ENCODE data around the gene USP27X. TPM values are rescaled to one million over a fixed set of nuclear protein-coding genes. Genes with fewer than 3 reads are reported as not detected.

Gene USP27X
- total and polyA plus RNA-seq, 2 donors = 2.5 to 2.9 TPM

DNA sequence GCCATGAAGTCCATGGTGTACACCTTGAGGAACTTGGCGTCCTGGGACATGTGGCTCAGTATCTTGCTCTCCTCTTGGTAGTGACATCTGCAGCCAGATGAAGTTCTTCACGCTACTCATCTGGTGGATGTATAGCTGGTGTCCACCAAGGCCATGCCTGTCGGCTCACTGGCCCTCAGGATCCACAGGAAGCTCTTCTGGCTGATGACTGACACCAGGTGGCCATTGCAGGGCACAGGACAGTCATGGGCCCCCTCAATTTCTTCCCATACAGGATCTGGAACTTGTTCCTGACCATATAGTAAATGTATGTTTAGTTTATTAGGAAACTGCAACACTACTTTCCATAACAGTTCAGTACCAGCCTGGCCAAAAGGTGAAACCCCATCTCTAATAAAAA, 32.8 kb downstream of the USP27X start:
- WGBS = 95% methylated on average over 3 of the region's 3 CpGs
- no peak overlapping the region for H3K4me3 ChIP-seq (ENCODE audit: low read length in 2 of 2)
- no peaks in the 10 kb centered on the region for H3K36me3 ChIP-seq (ENCODE audit: control insufficient read depth in 2 of 2, insufficient read depth in 2 of 2, low read length in 1 of 2)
- no peaks in the 10 kb centered on the region for H3K4me1 ChIP-seq (ENCODE audit: control insufficient read depth in 2 of 2, insufficient read depth in 2 of 2, low read length in 2 of 2)
- no peak overlapping the region for H3K27ac ChIP-seq (ENCODE audit: low read depth in 1 of 2, low read length in 1 of 2)
- no peak for DNase-seq (ENCODE audit: low read depth in 6 of 9, low spot score in 9 of 9)
- no peaks in the 10 kb centered on the region for H3K27me3 ChIP-seq (ENCODE audit: control insufficient read depth in 2 of 2, insufficient read depth in 1 of 2, low read length in 1 of 2)
- no peaks in the 10 kb centered on the region for H3K9me3 ChIP-seq (ENCODE audit: control insufficient read depth in 2 of 2, insufficient read depth in 1 of 2, low read length in 1 of 2)

DNA sequence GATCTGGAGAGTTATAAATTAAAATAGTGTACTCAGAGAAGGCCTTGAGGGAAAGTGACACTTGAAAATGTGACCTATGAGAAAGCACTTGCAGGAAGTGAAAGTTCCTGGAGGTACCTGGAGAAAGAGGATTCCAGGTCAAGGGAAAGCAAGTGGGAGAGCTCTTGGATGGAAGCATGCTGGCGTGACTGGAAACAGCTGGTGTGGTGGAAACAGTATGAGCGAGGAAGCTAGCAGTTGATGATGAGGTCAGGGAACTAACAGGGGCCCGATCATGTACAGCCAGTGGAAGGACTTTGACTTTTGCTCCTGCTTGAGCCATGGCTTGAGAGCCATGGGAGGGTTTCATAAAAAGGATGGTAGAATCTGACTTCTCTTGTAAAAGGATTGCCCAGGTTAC, 33.6 kb downstream of the USP27X start:
- Histone ChIP-seq H3K4me1 (ENCODE audit: control insufficient read depth in 2 of 2, insufficient read depth in 2 of 2, low read length in 2 of 2) (no peaks in the 10 kb centered on the region), H3K27me3 (ENCODE audit: control insufficient read depth in 2 of 2, insufficient read depth in 1 of 2, low read length in 1 of 2) (no peaks in the 10 kb centered on the region), H3K9me3 (ENCODE audit: control insufficient read depth in 2 of 2, insufficient read depth in 1 of 2, low read length in 1 of 2) (no peaks in the 10 kb centered on the region), H3K36me3 (ENCODE audit: control insufficient read depth in 2 of 2, insufficient read depth in 2 of 2, low read length in 1 of 2) (no peaks in the 10 kb centered on the region), H3K4me3 (ENCODE audit: low read length in 2 of 2) (no peak overlapping the region), H3K27ac (ENCODE audit: low read depth in 1 of 2, low read length in 1 of 2) (no peak overlapping the region)
- DNase-seq (ENCODE audit: low read depth in 6 of 9, low spot score in 9 of 9) = no peak
- WGBS = 93% methylated on average over 3 of the region's 3 CpGs

DNA sequence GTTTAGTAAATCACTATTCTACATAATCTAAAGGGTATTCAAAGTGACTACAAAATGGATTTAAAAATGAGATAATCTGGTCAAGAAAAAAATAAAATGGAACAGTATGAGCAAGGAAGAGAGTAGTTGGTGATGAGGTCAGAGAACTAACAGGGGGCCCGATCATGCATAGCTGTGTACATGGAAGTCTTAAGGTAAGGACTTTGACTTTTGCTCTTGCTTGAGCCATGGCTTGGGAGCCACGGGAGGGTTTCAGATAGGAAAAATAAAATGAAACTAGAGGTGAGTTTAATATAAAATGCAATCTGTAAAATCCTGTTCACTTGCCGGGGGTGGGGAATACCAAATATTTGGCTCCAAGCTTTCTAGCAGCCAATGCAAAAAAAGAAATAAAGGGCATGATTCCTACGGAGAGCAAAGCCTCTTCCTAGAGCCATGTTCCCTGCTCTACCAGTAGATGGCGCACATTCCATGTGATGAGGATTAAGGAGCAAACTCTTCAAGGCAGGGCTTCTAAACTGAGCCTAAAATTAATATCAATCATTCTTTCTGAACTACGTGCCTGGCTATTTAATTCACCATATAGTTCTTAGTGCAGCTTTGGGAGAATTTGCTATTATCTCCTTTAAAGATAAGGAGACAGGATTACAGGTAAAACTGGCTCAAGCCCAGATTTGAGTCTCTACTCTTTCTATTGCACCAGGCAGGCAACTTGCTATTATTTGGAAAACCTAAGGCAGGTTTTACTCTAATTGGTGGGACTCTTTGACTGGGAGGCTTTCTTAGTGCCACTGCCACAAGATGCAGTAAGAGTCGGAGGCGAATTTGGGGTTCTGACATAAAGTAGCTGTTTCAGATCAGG, 36.3 kb downstream of the USP27X start:
- 45% methylated on average over 8 of the region's 8 CpGs for WGBS
- DNase-seq (ENCODE audit: low read depth in 6 of 9, low spot score in 9 of 9) = peak in 6 of 9 donors; percentile 19 to 66 (median 40)
- Histone ChIP-seq H3K4me3 (ENCODE audit: low read length in 2 of 2) (no peak overlapping the region), H3K9me3 (ENCODE audit: control insufficient read depth in 2 of 2, insufficient read depth in 1 of 2, low read length in 1 of 2) (no peaks in the 10 kb centered on the region), H3K27me3 (ENCODE audit: control insufficient read depth in 2 of 2, insufficient read depth in 1 of 2, low read length in 1 of 2) (no peaks in the 10 kb centered on the region), H3K27ac (ENCODE audit: low read depth in 1 of 2, low read length in 1 of 2) (no peak overlapping the region), H3K36me3 (ENCODE audit: control insufficient read depth in 2 of 2, insufficient read depth in 2 of 2, low read length in 1 of 2) (no peaks in the 10 kb centered on the region), H3K4me1 (ENCODE audit: control insufficient read depth in 2 of 2, insufficient read depth in 2 of 2, low read length in 2 of 2) (no peaks in the 10 kb centered on the region)

DNA sequence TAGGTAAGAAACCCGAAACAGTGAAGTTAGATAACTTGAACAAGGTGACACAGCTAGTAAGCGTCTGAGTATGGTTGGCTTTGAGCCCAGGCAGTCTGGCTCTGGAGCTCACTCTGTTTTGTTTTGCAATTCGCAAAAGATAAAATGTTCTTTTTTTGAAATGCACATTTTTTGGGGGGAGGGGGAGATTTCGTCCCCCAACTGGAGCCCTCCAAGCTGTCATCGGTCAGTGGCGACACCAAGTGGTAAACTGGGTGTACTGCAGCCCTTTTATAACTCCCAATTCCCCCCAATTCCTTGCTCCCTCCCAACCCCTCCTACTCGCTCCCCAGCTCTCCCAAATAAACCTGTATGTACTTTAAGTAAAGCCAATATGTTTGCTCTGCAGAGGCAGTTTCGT, 40.3 kb downstream of the USP27X start:
- no peak overlapping the region for H3K27ac ChIP-seq (ENCODE audit: low read depth in 1 of 2, low read length in 1 of 2)
- peak in 3 of 9 donors; percentile 4 to 45 (median 27) for DNase-seq (ENCODE audit: low read depth in 6 of 9, low spot score in 9 of 9)
- no peaks in the 10 kb centered on the region for H3K9me3 ChIP-seq (ENCODE audit: control insufficient read depth in 2 of 2, insufficient read depth in 1 of 2, low read length in 1 of 2)
- peaks cover 0 to 7% of the 10 kb centered on the region in 2 donors for H3K27me3 ChIP-seq (ENCODE audit: control insufficient read depth in 2 of 2, insufficient read depth in 1 of 2, low read length in 1 of 2)
- H3K4me1 ChIP-seq (ENCODE audit: control insufficient read depth in 2 of 2, insufficient read depth in 2 of 2, low read length in 2 of 2) = no peaks in the 10 kb centered on the region
- 35% methylated on average over 8 of the region's 8 CpGs for WGBS
- no peaks in the 10 kb centered on the region for H3K36me3 ChIP-seq (ENCODE audit: control insufficient read depth in 2 of 2, insufficient read depth in 2 of 2, low read length in 1 of 2)
- H3K4me3 ChIP-seq (ENCODE audit: low read length in 2 of 2) = no peak overlapping the region

DNA sequence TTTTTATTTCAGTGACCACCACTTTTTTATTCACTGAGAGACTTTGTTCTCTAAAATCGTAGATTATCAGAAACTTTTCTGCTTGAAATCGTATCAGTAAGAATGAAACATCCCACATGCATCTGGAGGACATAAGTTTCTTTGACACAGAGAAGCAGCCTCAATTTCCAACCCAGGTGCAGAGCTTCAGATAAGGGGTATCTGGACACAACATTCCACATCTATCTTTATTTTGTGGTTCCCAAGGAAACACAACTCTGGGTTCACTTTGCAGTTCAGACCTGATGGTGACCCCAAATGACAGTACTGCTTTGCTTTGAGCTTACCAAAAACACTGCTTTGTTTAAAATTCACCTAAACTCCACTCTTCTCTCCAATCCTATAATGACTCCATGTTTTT, 41.8 kb downstream of the USP27X start:
- DNase-seq (ENCODE audit: low read depth in 6 of 9, low spot score in 9 of 9) = no peak
- no peaks in the 10 kb centered on the region for H3K9me3 ChIP-seq (ENCODE audit: control insufficient read depth in 2 of 2, insufficient read depth in 1 of 2, low read length in 1 of 2)
- H3K4me1 ChIP-seq (ENCODE audit: control insufficient read depth in 2 of 2, insufficient read depth in 2 of 2, low read length in 2 of 2) = no peaks in the 10 kb centered on the region
- H3K36me3 ChIP-seq (ENCODE audit: control insufficient read depth in 2 of 2, insufficient read depth in 2 of 2, low read length in 1 of 2) = no peaks in the 10 kb centered on the region
- no peak overlapping the region for H3K4me3 ChIP-seq (ENCODE audit: low read length in 2 of 2)
- H3K27me3 ChIP-seq (ENCODE audit: control insufficient read depth in 2 of 2, insufficient read depth in 1 of 2, low read length in 1 of 2) = peaks cover 0 to 7% of the 10 kb centered on the region in 2 donors
- H3K27ac ChIP-seq (ENCODE audit: low read depth in 1 of 2, low read length in 1 of 2) = no peak overlapping the region
- WGBS = 98% methylated on average over 2 of the region's 2 CpGs

DNA sequence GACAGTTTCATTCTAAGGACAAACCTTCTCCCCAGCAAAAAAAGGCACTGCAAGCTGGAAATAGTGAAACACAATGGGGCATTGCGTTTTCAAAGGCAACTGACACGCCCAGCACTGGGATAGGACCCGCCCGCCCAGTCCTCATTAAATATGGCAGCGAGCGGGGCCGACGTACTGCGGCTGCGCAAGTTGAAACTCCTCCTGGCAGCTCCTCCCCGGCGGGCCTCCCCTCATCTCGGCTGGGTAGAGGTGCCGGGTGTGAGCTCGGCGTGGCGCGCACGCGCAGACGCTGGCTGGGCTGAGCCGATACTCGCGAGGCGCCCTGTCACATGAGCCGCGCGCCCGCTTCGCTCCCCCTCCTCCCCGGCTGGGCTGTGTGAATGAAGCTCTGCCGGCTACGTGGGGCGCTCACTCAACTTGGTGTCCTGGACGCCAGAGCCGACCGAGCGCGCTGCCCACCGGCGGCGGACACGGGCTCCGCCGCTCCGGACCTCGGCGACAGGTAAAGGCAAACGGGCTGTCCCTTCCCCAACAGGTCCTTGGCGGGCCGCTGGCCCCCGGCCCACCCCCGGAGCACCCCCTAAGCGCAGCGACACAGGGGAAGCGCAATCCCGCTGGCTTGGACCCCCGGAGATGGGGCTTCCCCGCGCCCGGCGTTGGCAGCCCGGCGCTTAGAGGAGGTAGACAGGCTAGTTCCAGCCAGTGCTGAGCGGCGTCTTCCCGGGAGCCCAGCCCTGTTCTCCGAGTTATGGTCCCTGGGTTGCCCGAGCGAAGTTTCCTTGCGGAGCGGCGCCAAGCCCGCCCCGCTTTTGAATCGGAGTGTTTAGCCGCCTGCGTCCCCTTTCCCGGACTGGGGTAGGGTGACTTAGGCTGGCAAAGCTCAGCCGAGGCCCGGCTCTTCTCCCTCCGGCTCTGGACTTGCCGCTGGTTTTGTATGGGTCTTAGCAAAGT, 43.3 kb downstream of the USP27X start, which contains the start of gene CLCN5:
TSS of gene CLCN5 (plus strand) at position 306 of the 951 bp plus-strand sequence. CDS start 2,703 bp downstream, outside the sequence.
- DNase-seq (ENCODE audit: low read depth in 6 of 9, low spot score in 9 of 9) = peak; percentile 78 to 95 (median 86)
- Histone ChIP-seq H3K9me3 (ENCODE audit: control insufficient read depth in 2 of 2, insufficient read depth in 1 of 2, low read length in 1 of 2) (no peaks in the 10 kb centered on the region), H3K4me1 (ENCODE audit: control insufficient read depth in 2 of 2, insufficient read depth in 2 of 2, low read length in 2 of 2) (no peaks in the 10 kb centered on the region), H3K27ac (ENCODE audit: low read depth in 1 of 2, low read length in 1 of 2) (peak within 1 kb of the TSS in 1 of 2 donors; percentile 21), H3K27me3 (ENCODE audit: control insufficient read depth in 2 of 2, insufficient read depth in 1 of 2, low read length in 1 of 2) (peaks cover 0 to 7% of the 10 kb centered on the region in 2 donors), H3K36me3 (ENCODE audit: control insufficient read depth in 2 of 2, insufficient read depth in 2 of 2, low read length in 1 of 2) (no peaks in the 10 kb centered on the region), H3K4me3 (ENCODE audit: low read length in 2 of 2) (peak within 1 kb of the TSS; percentile 59 to 64)
- under 1% methylated on average over 83 of the region's 83 CpGs for WGBS

DNA sequence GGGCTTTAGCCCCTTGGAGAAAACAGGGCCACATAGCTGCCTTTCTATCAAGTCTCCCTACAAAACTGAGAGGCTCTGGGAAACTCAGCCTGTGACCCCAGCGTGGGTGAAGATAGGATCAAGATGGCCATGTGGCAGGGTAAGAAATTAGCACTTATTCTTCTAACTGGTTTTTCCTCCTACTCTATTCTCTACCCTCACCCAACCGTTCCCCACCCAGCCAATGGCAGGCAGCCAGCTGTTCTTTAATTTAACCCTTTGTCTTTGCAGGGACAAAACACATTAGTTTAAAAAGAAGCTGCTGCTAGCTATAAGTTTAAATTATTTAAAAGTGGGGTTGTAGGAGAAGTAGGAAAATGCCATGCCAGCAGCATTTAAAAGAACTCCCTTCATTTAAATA, 45.9 kb downstream of the USP27X start:
- no peak for DNase-seq (ENCODE audit: low read depth in 6 of 9, low spot score in 9 of 9)
- H3K4me3 ChIP-seq (ENCODE audit: low read length in 2 of 2) = no peak overlapping the region
- H3K27ac ChIP-seq (ENCODE audit: low read depth in 1 of 2, low read length in 1 of 2) = no peak overlapping the region
- H3K36me3 ChIP-seq (ENCODE audit: control insufficient read depth in 2 of 2, insufficient read depth in 2 of 2, low read length in 1 of 2) = no peaks in the 10 kb centered on the region
- H3K4me1 ChIP-seq (ENCODE audit: control insufficient read depth in 2 of 2, insufficient read depth in 2 of 2, low read length in 2 of 2) = no peaks in the 10 kb centered on the region
- 78% methylated on average over 2 of the region's 2 CpGs for whole genome bisulfite sequencing
- H3K27me3 ChIP-seq (ENCODE audit: control insufficient read depth in 2 of 2, insufficient read depth in 1 of 2, low read length in 1 of 2) = peaks cover 0 to 7% of the 10 kb centered on the region in 2 donors
- H3K9me3 ChIP-seq (ENCODE audit: control insufficient read depth in 2 of 2, insufficient read depth in 1 of 2, low read length in 1 of 2) = no peaks in the 10 kb centered on the region

DNA sequence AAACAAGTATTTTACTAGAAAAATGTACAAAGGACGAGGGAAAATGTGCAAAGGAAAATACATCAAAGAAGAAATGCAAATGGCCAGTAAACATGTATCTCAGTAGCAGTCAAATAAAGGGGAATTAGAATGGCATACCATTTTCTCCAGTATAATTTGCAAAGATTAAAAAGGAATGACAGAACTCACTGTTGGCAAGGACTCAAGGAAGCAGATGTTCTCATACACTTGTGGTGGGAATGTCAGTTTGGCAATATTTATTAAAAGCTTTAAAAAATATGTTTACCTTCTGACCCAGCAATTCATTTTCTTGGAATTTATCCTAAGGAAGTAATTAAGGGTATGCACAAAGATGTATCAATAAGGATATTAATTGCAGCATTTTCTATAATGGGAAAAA, 50.8 kb downstream of the USP27X start:
- Histone ChIP-seq H3K9me3 (ENCODE audit: control insufficient read depth in 2 of 2, insufficient read depth in 1 of 2, low read length in 1 of 2) (no peaks in the 10 kb centered on the region), H3K27ac (ENCODE audit: low read depth in 1 of 2, low read length in 1 of 2) (no peak overlapping the region), H3K4me3 (ENCODE audit: low read length in 2 of 2) (no peak overlapping the region), H3K36me3 (ENCODE audit: control insufficient read depth in 2 of 2, insufficient read depth in 2 of 2, low read length in 1 of 2) (no peaks in the 10 kb centered on the region), H3K4me1 (ENCODE audit: control insufficient read depth in 2 of 2, insufficient read depth in 2 of 2, low read length in 2 of 2) (no peaks in the 10 kb centered on the region), H3K27me3 (ENCODE audit: control insufficient read depth in 2 of 2, insufficient read depth in 1 of 2, low read length in 1 of 2) (no peaks in the 10 kb centered on the region)
- no peak for DNase-seq (ENCODE audit: low read depth in 6 of 9, low spot score in 9 of 9)
- 92% methylated on average over 1 of the region's 1 CpG for WGBS
